AG10803 (cell line): Measurements from ENCODE around the gene CLEC12A.
"Not testable (repeated sequence)": the region's sequence is repeated elsewhere in the genome, so short reads cannot be mapped to it uniquely, and the experiment has no call there.

Source experiments
- DNase-seq: peaks from one replicate; pipeline ENCODE4 v3.0.0; 2010; ENCODE audit warnings: low read depth
- H3K4me3 ChIP-seq: 2 replicates; pipeline ENCODE4 v1.5.1; 2011; ENCODE audit warnings: mild to moderate bottlenecking, low read length, control low read depth
- TF ChIP-seq, protein P1 (sequence below): conservative IDR thresholded peaks from 2 replicates; pipeline ENCODE4 v1.5.1; 2011; ENCODE audit warnings: mild to moderate bottlenecking, low read length, control low read depth, inconsistent platforms

Gene CLEC12A

GRCh38 chr12:10018386-10018785, 47.2 kb downstream of the CLEC12A start:
- DNase-seq: no peak
- H3K4me3 ChIP-seq: no peak overlapping the region
- TF ChIP-seq, protein P1, sequence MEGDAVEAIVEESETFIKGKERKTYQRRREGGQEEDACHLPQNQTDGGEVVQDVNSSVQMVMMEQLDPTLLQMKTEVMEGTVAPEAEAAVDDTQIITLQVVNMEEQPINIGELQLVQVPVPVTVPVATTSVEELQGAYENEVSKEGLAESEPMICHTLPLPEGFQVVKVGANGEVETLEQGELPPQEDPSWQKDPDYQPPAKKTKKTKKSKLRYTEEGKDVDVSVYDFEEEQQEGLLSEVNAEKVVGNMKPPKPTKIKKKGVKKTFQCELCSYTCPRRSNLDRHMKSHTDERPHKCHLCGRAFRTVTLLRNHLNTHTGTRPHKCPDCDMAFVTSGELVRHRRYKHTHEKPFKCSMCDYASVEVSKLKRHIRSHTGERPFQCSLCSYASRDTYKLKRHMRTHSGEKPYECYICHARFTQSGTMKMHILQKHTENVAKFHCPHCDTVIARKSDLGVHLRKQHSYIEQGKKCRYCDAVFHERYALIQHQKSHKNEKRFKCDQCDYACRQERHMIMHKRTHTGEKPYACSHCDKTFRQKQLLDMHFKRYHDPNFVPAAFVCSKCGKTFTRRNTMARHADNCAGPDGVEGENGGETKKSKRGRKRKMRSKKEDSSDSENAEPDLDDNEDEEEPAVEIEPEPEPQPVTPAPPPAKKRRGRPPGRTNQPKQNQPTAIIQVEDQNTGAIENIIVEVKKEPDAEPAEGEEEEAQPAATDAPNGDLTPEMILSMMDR: no peak

- H3K4me3 ChIP-seq: no peak overlapping the region
- TF ChIP-seq, protein P1: no peak
- no peak for DNase-seq
Observed at GRCh38 chr12:10021342-10021741, 50.1 kb downstream of the CLEC12A start.

DNA sequence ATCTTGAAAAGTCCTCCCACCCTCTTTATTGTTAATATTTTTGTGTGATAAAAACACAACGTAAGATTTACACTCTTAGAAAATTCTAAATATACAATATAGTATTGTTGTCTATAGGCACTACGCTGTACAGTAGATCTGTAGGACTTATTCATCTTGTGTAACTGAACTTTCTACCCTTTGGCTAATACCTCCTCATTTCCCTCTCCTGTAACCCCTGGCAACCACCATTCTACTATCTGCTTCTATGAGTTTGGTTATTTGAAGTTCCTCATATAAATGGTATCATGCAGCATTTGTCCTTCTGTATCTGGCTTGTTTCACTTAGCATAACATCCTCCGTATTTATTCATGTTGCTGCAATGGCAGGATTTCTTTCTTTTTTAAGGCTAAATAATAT, 54.0 kb downstream of the CLEC12A start:
- no peak overlapping the region for H3K4me3 ChIP-seq
- TF ChIP-seq, protein P1: no peak
- no peak for DNase-seq

DNA sequence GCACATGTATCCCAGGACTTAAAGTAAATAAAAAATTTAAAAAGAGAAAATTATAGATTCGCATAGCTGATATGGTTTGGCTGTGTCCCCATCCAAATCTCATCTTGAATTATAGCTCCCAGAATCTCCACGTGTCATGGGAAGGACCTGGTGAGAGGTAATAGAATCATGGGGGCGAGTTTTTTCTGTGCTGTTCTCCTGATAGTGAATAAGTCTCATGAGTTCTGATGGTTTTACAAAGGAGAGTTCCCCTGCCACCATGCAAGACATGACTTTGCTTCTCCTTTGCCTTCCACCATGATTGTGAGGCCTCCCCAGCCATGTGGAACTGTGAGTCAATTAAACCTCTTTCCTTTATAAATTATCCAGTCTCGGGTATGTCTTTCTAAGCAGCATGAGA, 55.5 kb downstream of the CLEC12A start:
- DNase-seq: not testable (repeated sequence)

GRCh38 chr12:10027311-10027710, 56.1 kb downstream of the CLEC12A start:
- H3K4me3 ChIP-seq: no peak overlapping the region
- TF ChIP-seq, protein P1: no peak
- DNase-seq: peak; percentile 48

More for the DNA sequence above, 55.5 kb downstream of the CLEC12A start:
- not testable (repeated sequence) for H3K4me3 ChIP-seq

- TF ChIP-seq, protein P1: no peak
- H3K4me3 ChIP-seq: no peak overlapping the region
- peak; percentile 80 for DNase-seq
Observed at GRCh38 chr12:10027721-10028120, 56.5 kb downstream of the CLEC12A start.

DNA sequence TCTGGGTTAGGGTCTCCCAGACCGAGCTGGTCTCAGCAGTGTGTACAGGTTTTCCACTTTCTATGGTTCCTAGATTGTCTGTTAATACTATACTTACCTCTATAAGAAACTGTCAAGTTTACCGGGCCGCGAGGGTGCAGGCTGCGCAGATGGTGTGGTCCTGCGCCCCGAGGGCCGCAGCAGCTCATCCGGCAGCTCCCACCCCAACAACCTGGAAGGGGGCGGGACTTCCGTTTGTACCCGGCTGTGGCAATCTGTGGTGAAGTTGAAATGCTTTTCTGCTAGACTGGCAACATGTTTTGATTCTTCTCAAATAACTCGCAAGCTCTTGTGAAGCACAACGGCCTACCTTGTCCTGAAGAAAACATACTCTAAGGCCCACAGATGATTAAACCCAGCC, 59.2 kb downstream of the CLEC12A start, which contains the start of gene CLEC9A:
Gene CLEC9A, plus strand, starts transcription at position 237 of the 400 bp plus-strand sequence. CDS start 22,006 bp downstream, outside the sequence.
- no peak for DNase-seq
- H3K4me3 ChIP-seq: no peak within 1 kb of the TSS
- TF ChIP-seq, protein P1: no peak

DNA sequence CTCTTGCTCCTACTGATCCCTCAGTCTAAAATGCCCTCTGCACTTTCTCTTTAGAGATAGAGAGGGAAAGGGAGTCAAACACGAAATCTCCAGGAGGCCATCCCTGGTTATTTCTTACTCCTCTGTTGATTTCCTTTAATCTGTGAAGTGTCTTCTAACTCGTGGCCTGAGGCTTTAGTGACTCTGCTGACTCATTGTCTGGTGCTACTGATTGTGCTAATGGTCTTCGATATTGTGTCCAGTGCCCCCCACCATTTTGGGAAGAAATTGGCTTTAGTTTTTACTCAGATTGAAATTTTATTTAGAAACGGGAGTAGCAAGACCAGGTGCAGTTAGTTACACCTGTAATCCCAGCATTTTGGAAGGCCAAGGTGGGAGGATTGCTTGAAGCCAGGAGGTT, 60.1 kb downstream of the CLEC12A start:
- no peak overlapping the region for H3K4me3 ChIP-seq
- DNase-seq: no peak
- TF ChIP-seq, protein P1: no peak
